ENCODE measurements around the gene PRR23E.

PRR23E gene

DNA sequence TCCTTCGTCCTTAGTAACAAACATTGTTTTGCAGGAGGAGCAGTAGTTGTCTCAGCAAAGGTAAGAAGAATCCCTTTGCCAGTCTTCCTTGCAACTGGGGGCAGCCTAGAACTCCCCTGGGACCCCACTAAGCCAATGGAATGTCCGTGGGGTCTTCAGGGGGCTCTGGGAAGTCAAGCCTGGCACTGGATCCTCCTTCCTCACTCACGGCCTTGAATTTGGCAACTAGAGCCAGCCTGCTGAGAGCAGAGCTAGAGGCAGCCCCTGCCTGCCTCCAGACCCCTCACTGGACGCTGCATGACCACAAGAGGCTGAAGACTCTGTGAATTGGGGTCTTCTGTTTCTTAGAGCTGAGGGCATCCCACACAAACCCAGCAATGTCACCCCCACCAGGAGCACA, 18.6 kb upstream of the PRR23E start:
- no peak for TF ChIP-seq CTCF (IDR thresholded peaks at IDR 0.05; ENCODE audit: extremely low read depth, insufficient read depth, missing control alignments)
- DNase-seq (ENCODE audit: low spot score): no peak
- in situ Hi-C loops (cut with MboI; ENCODE audit: low pct_unique_long_range_greater_than_20kb, low sequenced_read_pairs, unreplicated experiment): no loop called here

DNA sequence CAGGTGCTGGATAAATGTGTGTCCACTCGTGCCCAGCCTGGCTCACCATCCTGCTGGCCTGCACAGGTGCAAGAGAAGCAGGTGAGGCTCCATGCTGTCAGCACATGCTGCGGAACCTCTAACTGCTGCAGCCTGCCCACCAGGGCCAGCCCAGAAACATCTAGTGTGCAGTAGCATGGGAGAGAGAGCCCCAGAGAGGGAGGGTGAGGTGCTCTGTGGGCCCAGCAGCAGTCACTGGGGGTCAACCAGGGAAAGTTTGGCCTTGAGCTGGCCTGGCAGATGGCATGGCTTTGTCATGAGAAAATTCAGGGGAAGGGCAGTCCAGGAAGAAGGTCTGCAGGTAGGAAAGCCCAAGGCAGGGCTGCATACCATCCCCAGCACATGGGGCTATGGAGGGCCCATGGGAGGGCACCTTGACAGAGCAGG, 18.2 kb upstream of the PRR23E start:
- DNase-seq (ENCODE audit: low spot score): no peak
- in situ Hi-C loops (cut with MboI; ENCODE audit: low pct_unique_long_range_greater_than_20kb, low sequenced_read_pairs, unreplicated experiment): no loop called here
- TF ChIP-seq CTCF (IDR thresholded peaks at IDR 0.05; ENCODE audit: extremely low read depth, insufficient read depth, missing control alignments): no peak

- in situ Hi-C loops (cut with MboI; ENCODE audit: low pct_unique_long_range_greater_than_20kb, low sequenced_read_pairs, unreplicated experiment): no loop called here
- no peak for TF ChIP-seq CTCF (IDR thresholded peaks at IDR 0.05; ENCODE audit: extremely low read depth, insufficient read depth, missing control alignments)
- DNase-seq (ENCODE audit: low spot score): no peak
Measured at GRCh38 chr3:127175272-127175671, 17.7 kb upstream of the PRR23E start.

GRCh38 chr3:127177226-127177625, 15.7 kb upstream of the PRR23E start:
- no peak for DNase-seq (ENCODE audit: low spot score)
- peak; percentile 16 for TF ChIP-seq CTCF (IDR thresholded peaks at IDR 0.05; ENCODE audit: extremely low read depth, insufficient read depth, missing control alignments)
- in situ Hi-C loops (cut with MboI; ENCODE audit: low pct_unique_long_range_greater_than_20kb, low sequenced_read_pairs, unreplicated experiment): no loop called here

DNA sequence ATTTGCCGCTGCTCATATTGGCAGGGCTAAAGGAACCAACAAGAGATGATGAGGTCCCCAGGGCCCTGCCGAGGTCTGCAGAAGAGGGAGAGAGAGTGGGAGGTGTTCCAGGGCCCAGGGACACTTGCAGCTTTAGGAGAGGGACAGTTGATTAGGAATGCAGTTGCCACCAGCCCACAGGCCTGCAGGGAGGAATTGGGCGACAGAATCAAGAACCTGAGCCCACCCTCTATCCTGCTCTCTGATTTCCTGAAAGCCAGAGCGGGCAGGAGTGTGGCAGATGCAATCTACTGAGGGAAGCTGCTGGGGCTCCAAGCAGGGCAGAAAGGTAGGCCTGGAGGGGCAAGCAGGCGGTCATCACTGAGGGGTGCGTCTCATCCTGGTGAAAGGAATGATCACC, 12.1 kb upstream of the PRR23E start:
- no peak for TF ChIP-seq CTCF (IDR thresholded peaks at IDR 0.05; ENCODE audit: extremely low read depth, insufficient read depth, missing control alignments)
- no peak for DNase-seq (ENCODE audit: low spot score)
- in situ Hi-C loops (cut with MboI; ENCODE audit: low pct_unique_long_range_greater_than_20kb, low sequenced_read_pairs, unreplicated experiment): no loop called here

- DNase-seq (ENCODE audit: low spot score): no peak
- in situ Hi-C loops (cut with MboI; ENCODE audit: low pct_unique_long_range_greater_than_20kb, low sequenced_read_pairs, unreplicated experiment): no loop called here
- TF ChIP-seq CTCF (IDR thresholded peaks at IDR 0.05; ENCODE audit: extremely low read depth, insufficient read depth, missing control alignments): no peak
Measured at GRCh38 chr3:127182431-127182830, 10.5 kb upstream of the PRR23E start.

All from GM13977 (cell line).